Measurements from ENCODE around the gene SIGLEC14.
"Not testable (repeated sequence)": the region's sequence is repeated elsewhere in the genome, so short reads cannot be mapped to it uniquely, and the experiment has no call there.

The SIGLEC14 gene

GRCh38 chr19:51646730-51647129, at the start of gene SIGLEC14:
TSS of gene SIGLEC14 (minus strand) at chr19:51646825. CDS start at chr19:51646759, 66 bp downstream.
- DNase-seq, result not testable (repeated sequence)

GRCh38 chr19:51695702-51696315, 49.2 kb upstream of the SIGLEC14 start:
- peak; percentile 5 for DNase-seq

DNA sequence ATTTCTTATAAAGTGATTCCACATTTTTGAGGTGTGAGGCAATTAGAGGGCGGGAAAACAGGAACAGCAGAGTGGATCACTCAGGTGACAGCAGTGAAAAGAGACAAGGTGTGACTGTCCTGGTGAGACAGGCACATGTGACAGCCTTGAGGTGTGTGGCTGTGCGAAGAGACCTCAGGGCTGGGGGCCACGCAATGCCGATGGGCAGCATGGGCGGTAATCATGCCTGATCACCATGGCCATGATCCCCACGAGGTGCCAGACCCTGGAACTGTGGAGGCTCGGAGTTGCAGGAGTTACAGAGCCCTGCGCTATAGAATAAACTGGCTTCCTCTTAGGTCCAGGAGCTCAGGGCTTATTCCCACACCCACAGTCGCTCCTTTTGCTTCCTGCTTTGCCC, 48.5 kb upstream of the SIGLEC14 start:
- peak; percentile 6 for DNase-seq

- peak; percentile 10 for DNase-seq
Observed at GRCh38 chr19:51694318-51695085, 47.9 kb upstream of the SIGLEC14 start.

- peak; percentile 5 for DNase-seq
Observed at GRCh38 chr19:51693819-51694218, 47.2 kb upstream of the SIGLEC14 start.

DNA sequence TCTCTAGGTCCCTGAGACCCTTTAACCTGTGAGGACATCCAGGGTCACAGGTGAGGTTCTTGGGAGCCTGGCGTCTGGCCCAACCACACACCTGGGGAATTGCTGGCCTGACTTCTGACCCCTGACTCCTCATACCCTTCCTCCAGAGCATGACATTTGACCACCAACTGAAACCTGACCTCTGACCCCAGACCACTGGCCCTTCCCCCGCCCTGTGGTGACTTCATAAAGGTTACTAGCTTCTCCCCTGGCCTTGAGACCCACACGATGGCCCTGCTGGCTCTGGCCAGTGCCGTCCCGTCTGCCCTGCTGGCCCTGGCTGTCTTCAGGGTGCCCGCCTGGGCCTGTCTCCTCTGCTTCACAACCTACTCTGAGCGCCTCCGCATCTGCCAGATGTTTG, 46.6 kb upstream of the SIGLEC14 start, which contains the start of gene SPACA6:
Gene SPACA6 (plus strand): TSS at position 71 of the 400 bp plus-strand sequence. CDS start 197 bp downstream, at position 268.
- DNase-seq, result peak; percentile 17

- DNase-seq, result no peak
Observed at GRCh38 chr19:51692468-51692867, 45.8 kb upstream of the SIGLEC14 start.

DNA sequence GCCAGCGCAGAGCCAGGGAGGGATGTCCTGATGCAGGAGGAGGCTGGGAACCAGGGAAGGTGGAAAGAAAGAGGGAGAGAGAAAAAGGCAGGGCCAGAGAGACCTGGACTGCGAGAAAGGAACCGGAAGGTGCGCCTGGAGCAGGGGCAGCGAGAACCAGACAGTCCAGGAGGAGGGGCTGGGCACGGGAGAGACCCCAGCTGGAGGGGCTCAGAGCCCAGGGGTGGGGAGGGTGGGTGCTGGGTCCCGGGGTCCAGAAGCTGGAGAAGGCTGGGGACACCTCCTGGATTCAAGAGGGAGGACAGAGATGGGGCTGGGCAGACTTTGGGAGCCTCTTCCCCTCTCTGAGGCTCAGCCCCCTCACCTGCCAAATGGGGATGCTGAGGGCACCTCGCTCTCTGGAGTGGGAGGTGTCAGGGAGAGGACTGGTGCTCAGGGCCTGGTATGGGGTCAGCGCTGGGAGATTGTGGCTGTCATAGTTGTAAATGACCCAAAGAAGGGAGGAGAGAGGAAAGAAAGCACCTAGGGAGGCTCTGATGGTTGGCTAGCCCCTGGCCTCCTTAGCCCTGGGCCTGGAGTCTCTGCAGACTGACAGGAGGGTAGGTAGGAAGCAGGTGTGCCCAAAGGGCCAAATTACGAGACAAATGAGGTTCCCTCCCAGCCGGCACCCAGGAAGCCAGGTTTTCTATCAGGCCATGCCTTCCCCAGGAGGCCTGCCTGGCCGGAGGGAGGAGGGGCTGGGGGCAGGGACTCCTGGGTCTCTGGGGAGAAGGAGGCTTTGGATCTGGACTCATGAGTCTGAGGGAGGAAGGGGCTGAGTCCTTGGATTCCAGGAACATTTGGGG, 45.2 kb upstream of the SIGLEC14 start:
- no peak for DNase-seq

DNA sequence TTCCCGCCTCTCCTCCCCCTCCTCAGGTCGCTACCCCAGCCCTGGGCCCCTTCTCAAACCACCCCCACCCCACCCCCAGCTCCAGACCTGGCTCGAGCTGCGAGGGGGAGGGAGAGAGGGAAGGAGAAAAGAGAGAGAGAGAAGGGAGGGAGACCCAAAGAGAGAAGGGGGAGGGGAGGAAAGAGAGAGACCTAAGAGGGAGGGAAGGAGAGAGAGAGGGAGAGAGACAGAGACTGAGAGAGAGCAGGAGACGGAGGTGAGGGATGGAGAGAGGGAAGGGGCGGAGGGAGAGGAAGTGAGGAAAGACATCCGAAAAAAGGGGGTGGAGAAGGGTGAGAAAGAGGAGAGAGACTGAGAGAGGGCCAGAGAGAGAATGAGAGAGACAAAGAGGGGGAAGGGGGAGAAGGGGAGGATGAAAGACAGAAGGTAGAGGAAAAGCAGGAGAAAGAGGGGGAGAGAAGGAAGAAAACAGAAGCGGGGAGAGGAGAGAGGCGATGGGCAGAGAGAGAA, 44.5 kb upstream of the SIGLEC14 start:
- DNase-seq, result no peak

DNA sequence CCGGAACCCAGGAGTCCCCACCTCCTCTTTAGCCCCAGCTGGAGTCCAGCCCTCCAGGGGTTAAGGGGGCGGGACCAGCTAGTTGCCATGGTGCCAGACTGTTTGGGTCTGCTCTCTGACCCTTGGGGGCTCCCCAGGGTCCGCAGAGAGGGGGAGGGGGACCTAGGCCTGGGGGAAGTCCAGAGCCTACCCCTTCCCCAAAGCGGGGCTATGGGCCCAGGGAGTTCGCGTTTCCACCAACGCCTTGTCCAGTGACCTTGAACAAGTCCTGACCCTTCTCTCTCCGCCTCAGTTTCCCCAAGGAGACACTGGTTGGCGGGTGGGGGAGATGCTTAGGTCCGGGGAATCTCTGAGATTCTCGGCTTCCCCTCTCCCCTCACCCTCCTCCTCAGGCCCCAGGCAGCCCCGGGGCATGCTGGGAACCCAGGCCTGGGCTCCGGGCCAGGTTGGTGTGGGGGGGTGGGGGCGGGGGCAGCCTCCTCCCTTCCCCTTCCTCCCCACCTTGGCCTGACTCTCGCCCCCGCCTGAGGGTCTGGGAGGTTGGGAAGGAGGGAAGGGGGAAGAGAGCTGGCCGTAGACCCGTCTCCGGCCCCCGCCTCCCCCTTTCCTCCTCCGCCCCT, 43.9 kb upstream of the SIGLEC14 start:
- peak; percentile 94 for DNase-seq

- DNase-seq, result peak; percentile 82
Observed at GRCh38 chr19:51689751-51690453, 43.3 kb upstream of the SIGLEC14 start.

- peak; percentile 97 for DNase-seq
Observed at GRCh38 chr19:51688671-51689571, 42.3 kb upstream of the SIGLEC14 start.

DNA sequence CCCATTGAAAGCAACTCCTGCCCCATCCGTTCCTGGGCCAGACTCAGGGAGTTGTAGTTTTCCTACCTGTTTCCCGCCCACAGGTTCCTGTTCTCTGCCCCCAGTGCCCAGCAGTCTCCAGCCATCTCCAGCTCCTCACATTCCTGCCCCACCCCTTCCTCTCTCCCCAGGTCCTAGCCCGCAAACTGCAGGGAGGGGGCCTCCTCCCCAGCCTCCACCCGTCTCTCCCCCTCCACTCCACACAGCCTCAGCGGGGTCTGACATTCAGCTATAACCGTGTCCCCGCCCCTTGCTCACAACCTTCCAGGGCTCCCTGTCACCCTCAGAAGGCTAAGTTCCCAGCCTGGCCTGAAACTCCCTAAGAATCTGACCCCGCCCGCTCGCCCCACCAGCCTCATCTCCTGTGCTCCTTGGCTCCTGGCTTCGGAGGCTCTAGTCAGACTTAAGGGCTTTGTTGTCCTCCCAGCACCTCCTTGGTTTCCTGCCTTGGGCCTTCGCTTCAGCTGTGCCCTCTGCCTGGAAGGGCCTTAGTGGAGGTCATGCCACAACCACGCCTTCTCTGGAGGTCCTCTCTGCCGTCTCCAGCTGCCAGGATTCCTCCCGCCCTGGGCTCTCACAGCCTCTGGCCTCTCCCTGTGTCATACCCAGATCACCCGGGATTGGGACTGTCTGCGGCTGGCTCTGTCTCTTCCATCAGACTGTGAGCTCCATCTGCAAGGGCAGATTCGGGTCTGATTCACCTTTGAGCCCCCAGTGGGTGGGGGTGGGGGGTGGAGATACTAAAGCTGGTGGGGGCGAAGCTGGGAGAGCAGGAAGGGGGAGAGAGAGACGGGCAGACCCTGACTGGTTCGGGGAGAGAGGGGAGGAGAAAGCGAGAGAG, 41.4 kb upstream of the SIGLEC14 start:
- DNase-seq, result peak; percentile 80

DNA sequence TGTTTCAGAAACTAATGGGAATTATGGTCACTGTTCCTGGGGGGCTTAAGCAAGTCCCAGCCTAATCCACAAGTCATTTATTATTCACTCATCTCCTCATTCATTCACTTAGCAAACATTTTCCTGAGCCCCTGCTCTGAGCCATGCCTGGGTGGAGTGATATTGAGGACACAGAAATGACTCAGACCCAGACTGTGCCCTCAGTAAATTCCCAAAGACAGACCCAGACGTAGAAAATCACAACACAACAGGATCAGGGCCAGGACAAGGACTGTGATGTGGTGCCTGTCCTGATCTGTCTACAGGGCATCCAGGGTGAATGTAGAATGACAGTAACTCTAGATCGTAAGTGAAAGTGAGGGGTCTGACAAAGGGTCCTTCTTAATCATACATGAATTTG, 39.5 kb upstream of the SIGLEC14 start:
- no peak for DNase-seq

- DNase-seq, result no peak
Observed at GRCh38 chr19:51681286-51681941, 34.8 kb upstream of the SIGLEC14 start.

GRCh38 chr19:51680474-51680873, 33.8 kb upstream of the SIGLEC14 start:
- no peak for DNase-seq

DNA sequence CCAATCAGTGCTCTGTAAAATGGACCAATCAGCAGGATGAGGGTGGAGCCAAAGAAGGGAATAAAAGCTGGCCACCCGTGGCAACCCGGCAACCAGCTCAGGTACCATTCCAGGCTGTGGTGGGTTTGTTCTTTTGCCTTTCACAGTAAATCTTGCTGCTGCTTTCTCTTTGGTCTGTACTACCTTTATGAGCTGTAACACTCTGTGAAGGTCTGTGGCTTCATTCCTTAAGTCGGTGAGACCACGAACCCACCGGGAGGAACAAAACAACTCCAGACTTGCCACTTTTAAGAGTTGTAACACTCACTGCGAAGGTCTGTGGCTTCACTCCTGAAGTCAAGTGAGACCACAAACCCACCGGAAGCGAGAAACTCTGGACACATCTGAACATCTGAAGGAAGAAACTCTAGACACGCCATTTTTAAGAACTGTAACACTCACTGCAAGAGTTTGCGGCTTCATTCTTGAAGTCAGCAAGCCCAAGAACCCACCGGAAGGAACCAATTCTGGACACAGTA, 30.0 kb upstream of the SIGLEC14 start:
- no peak for DNase-seq

DNA sequence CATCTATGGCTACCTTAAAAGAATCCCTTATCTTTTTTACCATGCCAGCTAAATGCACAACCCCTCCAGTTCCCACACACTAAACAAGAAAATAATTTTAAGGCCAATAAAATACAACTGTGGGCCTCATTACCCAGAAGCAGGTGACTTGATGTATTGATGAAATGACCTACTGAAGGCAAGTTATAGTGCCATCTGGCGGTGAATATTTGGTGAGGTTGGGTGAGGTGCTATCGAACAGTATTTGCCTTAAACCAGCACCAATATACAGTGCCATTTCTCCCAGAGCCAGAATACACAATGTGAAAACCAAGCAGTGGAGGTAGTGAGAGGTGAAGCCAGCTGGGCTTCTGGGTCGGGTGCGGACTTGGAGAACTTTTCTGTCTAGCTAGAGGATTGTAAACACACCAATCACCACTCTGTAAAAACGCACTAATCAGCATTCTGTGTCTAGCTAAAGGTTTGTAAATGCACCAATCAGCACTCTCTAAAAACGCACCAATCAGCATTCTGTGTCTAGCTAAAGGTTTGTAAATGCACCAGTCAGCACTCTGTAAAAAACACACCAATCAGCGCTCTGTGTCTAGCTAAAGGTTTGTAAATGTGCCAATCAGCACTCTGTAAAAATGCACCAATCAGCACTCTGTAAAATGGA, 29.4 kb upstream of the SIGLEC14 start:
- DNase-seq, result not testable (repeated sequence)
